GM13977 (cell line): ENCODE results near the gene DIPK1B.

Experiments used
- DNase-seq: peaks from one replicate; pipeline ENCODE4 v3.0.0; 2012; ENCODE audit warnings: low spot score
- in situ Hi-C: fragments of 300-500 bp; cut with MboI; formaldehyde crosslinking; loops from one replicate; pipeline ENCODE4 v1.12.0; 2022; ENCODE audit warnings: low sequenced_read_pairs, low pct_unique_long_range_greater_than_20kb, mixed read lengths, inconsistent platforms; ENCODE audit not compliant: unreplicated experiment
- TF ChIP-seq, protein P1 (sequence below): IDR thresholded peaks from 2 replicates; pipeline ENCODE4 v1.5.1; 2012; ENCODE audit warnings: mild to moderate bottlenecking, control low read depth; ENCODE audit not compliant: insufficient read depth; ENCODE audit errors: extremely low read depth, missing control alignments

DIPK1B gene

DNA sequence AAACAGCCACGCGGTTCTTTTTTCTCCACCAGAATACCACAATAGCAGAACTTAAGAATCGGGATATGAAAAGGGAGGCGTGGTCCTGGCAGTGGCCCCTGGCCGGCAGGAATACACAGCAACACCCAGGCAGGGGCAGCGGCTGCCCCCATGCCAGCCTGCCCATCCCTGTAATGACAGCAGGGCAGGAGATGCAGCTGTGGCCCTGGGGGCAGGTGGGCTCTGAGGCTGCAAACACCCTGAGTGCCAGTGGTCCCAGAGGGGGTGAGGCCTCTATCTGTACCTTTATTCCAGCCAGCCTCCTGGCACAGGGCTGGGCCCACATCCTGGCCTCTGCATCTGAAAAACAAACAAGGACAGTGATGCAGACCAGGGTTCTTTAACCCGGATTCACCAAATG, 12.4 kb downstream of the DIPK1B start:
- TF ChIP-seq, protein P1, sequence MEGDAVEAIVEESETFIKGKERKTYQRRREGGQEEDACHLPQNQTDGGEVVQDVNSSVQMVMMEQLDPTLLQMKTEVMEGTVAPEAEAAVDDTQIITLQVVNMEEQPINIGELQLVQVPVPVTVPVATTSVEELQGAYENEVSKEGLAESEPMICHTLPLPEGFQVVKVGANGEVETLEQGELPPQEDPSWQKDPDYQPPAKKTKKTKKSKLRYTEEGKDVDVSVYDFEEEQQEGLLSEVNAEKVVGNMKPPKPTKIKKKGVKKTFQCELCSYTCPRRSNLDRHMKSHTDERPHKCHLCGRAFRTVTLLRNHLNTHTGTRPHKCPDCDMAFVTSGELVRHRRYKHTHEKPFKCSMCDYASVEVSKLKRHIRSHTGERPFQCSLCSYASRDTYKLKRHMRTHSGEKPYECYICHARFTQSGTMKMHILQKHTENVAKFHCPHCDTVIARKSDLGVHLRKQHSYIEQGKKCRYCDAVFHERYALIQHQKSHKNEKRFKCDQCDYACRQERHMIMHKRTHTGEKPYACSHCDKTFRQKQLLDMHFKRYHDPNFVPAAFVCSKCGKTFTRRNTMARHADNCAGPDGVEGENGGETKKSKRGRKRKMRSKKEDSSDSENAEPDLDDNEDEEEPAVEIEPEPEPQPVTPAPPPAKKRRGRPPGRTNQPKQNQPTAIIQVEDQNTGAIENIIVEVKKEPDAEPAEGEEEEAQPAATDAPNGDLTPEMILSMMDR = no peak
- in situ Hi-C loops = no loop called here
- DNase-seq = no peak

DNA sequence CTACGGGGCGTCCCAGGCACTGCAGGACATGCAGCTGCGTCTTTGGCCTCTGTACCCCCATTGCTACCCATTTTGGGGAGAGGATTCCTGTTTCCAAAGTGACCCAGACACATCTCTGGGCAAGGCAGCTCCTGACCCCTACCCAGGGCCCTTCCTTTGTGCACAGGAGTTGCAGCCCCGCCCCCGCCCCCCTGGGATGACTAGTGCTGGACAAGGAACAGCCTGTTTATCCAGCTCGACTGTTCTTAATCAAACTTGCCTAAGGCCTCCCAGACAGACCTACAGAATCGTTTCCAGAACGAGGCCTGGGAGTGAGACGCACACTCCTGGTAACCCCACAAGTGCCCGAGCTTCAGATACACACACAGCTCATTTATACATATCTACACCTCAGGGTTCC, 13.2 kb downstream of the DIPK1B start:
- TF ChIP-seq, protein P1 = no peak
- no peak for DNase-seq
- in situ Hi-C loops = no loop called here

DNA sequence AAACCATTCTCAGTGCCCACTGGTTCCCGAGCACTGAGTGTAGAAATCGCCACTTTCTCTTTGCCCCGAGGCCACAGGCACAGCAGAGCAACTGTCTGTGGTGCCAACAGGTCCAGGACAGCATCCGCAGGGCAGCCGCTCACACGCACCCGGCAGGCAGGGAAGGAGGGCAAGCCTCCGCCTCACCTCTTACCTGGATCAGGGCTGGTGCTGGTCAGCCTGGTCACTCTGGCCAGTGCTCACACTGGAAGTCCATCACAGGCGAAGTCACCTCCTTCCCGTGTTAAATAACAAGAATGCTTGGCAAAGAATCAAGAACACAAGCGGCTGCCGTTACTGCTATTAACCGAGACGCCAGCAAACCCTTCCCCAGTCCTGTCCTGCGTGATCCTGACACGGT, 13.7 kb downstream of the DIPK1B start:
- TF ChIP-seq, protein P1 = no peak
- in situ Hi-C loops = no loop called here
- DNase-seq = no peak

DNA sequence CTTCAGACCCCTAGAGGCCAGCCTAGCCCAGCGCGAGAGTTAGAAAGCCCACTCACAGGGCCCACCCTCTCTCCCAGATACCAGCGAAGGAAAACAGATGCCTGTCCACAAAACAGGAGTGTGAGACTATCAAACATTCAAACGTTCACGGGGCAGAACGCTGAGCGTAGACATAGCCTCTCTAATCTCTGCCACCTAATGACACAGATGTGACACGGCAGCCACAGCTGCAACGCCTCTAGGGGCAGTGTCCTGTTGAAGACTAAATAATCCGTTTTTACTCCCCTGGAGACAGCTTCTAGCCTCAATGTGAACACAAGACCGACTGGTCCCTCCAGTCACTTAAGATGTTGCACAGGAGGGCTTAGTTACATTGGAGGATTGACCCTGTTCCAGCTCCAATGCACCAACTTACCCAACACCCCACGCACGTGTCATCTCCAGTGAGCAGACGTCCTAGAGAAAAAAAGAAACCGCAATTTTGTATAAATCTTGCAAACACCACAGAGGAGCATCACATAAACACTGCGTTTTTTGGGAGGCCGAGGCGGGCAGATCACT, 14.3 kb downstream of the DIPK1B start:
- in situ Hi-C loops = no loop called here
- TF ChIP-seq, protein P1 = peak; percentile 73
- peak; percentile 87 for DNase-seq

DNA sequence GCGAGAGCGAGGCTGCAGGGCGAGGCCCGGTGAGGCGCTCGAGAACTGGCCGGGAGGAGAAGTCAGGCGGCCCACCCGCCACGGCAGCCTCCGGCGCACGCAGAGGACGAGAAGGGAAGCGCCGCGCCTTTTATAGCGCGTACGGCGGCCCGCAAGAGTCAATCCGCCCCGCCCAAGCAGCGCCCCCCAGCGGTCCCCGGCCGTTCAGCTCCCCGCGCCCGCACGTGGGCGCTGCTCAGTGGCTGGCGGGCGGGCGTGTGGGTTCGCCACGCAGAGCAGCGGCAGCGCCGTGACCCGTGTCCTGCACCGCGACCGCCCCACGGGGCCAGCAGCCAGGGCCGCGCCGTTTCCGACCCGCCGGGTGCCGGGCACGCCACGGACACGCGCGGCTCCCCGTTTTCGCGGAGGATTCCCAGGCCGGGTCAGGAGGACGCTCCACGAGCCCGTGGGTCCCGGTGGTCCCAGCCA, 15.7 kb downstream of the DIPK1B start:
- TF ChIP-seq, protein P1 = peak; percentile 99
- peak; percentile 98 for DNase-seq
- in situ Hi-C loops = no loop called here

DNA sequence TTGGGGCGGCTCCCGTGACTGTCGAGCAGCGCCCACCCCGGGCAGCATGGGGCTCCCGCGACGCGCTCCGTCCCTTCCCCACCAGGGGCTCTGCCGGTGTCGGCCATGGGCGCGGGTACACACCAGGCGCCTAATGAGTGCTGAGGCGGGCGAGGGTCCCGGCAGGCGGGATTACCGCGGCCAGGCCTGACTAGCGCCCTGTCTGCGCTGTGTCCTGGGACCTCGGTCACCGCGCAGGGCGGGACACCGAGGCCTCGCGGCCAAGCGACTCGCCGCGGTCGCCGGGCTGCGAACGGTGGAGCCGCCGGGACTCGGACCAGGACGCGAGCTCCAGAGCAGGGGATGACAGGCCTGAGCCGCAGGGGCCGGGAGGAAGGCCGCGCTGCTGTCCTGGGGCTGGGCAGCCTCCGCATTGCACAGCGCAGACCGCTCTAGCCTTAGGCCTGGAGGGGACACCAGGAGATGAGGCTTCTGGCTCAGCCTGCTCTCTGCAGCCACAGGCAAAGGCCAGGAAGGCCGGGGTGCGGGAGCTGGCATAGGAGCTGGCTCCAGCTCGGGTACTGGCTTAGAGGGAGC, 16.3 kb downstream of the DIPK1B start:
- peak; percentile 65 for DNase-seq
- TF ChIP-seq, protein P1 = no peak
- in situ Hi-C loops = no loop called here
